Suppressor macrophage treated with lipopolysaccharide for 1 hour (primary cell): ENCODE measurements around the gene MMP25.
"Not testable (repeated sequence)": the region's sequence is repeated elsewhere in the genome, so short reads cannot be mapped to it uniquely, and the experiment has no call there.

Source experiments
- DNase-seq, 3 donors: peaks; one replicate each; pipeline ENCODE4 v3.0.0-alpha.2; 2020 to 2022

The MMP25 gene

GRCh38 chr16:3056336-3057180 is 10.2 kb downstream of the MMP25 start:
- DNase-seq = no peak

- peak in 1 of 3 donors; percentile 9 for DNase-seq
These were observed 11.1 kb downstream of the MMP25 start for GRCh38 chr16:3057181-3058138.

- peak in 2 of 3 donors; percentile 29 to 42 for DNase-seq
These were observed 12.0 kb downstream of the MMP25 start for GRCh38 chr16:3058139-3059030.

GRCh38 chr16:3059041-3059722 is 12.8 kb downstream of the MMP25 start:
- DNase-seq = peak; percentile 96 to 99 (median 96)

GRCh38 chr16:3059723-3060242 is 13.4 kb downstream of the MMP25 start:
- no peak for DNase-seq

GRCh38 chr16:3060339-3061127 is 14.2 kb downstream of the MMP25 start:
- peak in 1 of 3 donors; percentile 24 for DNase-seq

GRCh38 chr16:3062553-3062952 is 16.2 kb downstream of the MMP25 start:
- DNase-seq = no peak

GRCh38 chr16:3063625-3064386 is 17.4 kb downstream of the MMP25 start:
- no peak for DNase-seq

GRCh38 chr16:3065069-3065741 is 18.8 kb downstream of the MMP25 start, which contains the start of gene IL32:
Gene IL32, plus strand, starts transcription at chr16:3065640. Its CDS starts 172 bp downstream, at chr16:3065812.
- DNase-seq = peak; percentile 54 to 75 (median 74)

GRCh38 chr16:3065742-3066439 is 19.5 kb downstream of the MMP25 start:
- no peak for DNase-seq

- DNase-seq = no peak
These were observed 20.0 kb downstream of the MMP25 start for GRCh38 chr16:3066440-3066748.

GRCh38 chr16:3068487-3068886 is 22.1 kb downstream of the MMP25 start:
- no peak for DNase-seq

GRCh38 chr16:3069146-3069545 is 22.8 kb downstream of the MMP25 start:
- not testable (repeated sequence) for DNase-seq

- no peak for DNase-seq
These were observed 24.3 kb downstream of the MMP25 start for GRCh38 chr16:3070608-3071111.

GRCh38 chr16:3071655-3072054 is 25.3 kb downstream of the MMP25 start:
- DNase-seq = no peak

- DNase-seq = not testable (repeated sequence)
These were observed 25.8 kb downstream of the MMP25 start for GRCh38 chr16:3072148-3072547.

- not testable (repeated sequence) for DNase-seq
These were observed 26.4 kb downstream of the MMP25 start for GRCh38 chr16:3072576-3073263.

- no peak for DNase-seq
These were observed 27.1 kb downstream of the MMP25 start for GRCh38 chr16:3073448-3073847.
